Ascending aorta (tissue), 2 donors: ENCODE results near the gene NR2F1. TPM values are rescaled to one million over a fixed set of nuclear protein-coding genes. Genes with fewer than 3 reads are reported as not detected.
"Not testable (repeated sequence)": the region's sequence is repeated elsewhere in the genome, so short reads cannot be mapped to it uniquely, and the experiment has no call there.

ENCODE experiments used
- DNase-seq, 2 donors: peaks; one replicate each; pipeline ENCODE4 v3.0.0-alpha.2; 2019; ENCODE audit warnings: low spot score in 2 of 2
- H3K27ac ChIP-seq, 2 donors: fragments of 200-600 bp; sonication (generic); one replicate each; pipeline ENCODE4 v1.5.1; 2016 to 2017; ENCODE audit warnings: mild to moderate bottlenecking in 1 of 2
- H3K27me3 ChIP-seq: fragments of 200-600 bp; sonication (generic); one replicate; pipeline ENCODE4 v1.5.1; 2017
- H3K36me3 ChIP-seq, 2 donors: fragments of 200-600 bp; sonication (generic); one replicate each; pipeline ENCODE4 v1.5.1; 2016
- H3K4me1 ChIP-seq, 2 donors: fragments of 200-600 bp; sonication (generic); one replicate each; pipeline ENCODE4 v1.5.1; 2016 to 2017; ENCODE audit warnings: mild to moderate bottlenecking in 1 of 2
- H3K4me3 ChIP-seq, 2 donors: fragments of 200-600 bp; sonication (generic); one replicate each; pipeline ENCODE4 v1.5.1; 2016 to 2017; ENCODE audit warnings: mild to moderate bottlenecking in 1 of 2
- H3K9me3 ChIP-seq, 2 donors: fragments of 200-600 bp; sonication (generic); one replicate each; pipeline ENCODE4 v1.5.1; 2016
- intact Hi-C: fragments of 100-400 bp; cut with DNase I; formaldehyde crosslinking; loops from one replicate; pipeline ENCODE4 v1.15.1; 2023
- total RNA-seq: library from RNA; depleted of rRNA; stranded (reverse); fragments of >200 nt; gene quantifications from one replicate; pipeline ENCODE4 v1.1.0, GENCODE V29; 2016
- TF ChIP-seq, protein P1 (sequence below), 3 experiments: fragments of 200-600 bp in 2 of 3; fragments of 450-650 bp in 1 of 3; sonication (generic) in 2 of 3; IDR thresholded peaks; one replicate each; pipeline ENCODE4 v1.5.1; 2016 to 2019; ENCODE audit warnings: antibody characterized with exemption in 3 of 3, mild to moderate bottlenecking in 1 of 3, moderate library complexity in 1 of 3

NR2F1 gene
- total RNA-seq, result 8.0 TPM

DNA sequence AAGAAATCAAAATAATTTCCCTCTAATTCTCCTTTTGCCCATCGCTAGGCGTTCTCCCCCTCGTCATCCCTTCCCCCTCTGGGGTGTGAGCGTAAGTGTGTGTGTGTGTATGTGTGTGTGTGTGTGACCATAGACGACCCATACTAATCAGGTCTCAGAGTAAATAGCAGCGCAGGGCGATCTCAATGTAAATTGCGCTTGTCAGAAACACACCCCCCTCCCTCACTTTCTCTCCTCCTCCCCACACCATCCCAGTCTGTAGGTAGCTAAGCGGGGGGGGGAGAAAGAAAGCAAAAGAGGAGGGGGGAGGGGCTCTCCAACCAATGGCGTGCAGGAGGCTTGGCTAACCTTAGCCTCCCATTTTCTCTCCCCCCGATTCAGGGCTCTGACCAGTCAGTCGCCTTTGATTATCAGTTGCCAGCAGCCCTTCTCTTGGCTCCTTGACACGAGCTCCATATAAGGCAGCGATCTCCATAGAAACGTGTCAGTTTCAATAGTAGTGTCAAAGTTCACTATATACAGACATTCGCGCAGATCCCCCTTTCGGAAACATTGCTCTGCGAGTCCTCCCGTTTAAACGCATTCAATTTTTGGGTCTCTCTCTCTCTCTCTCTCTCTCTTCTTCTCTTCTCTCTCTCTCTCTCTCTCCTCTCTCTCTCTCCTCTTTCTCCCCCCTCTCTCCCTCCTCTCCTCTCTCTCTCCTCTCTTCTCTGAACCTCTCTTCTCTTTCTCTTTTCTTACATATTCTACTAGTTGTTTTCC is at the start of gene NR2F1:
Gene NR2F1 (plus strand): TSS at position 546 of the 762 bp plus-strand sequence. CDS start 1,802 bp downstream, outside the sequence.
- no peaks in the 10 kb centered on the region for H3K36me3 ChIP-seq
- intact Hi-C loops, result no loop called here
- no peaks in the 10 kb centered on the region for H3K9me3 ChIP-seq
- TF ChIP-seq, protein P1, sequence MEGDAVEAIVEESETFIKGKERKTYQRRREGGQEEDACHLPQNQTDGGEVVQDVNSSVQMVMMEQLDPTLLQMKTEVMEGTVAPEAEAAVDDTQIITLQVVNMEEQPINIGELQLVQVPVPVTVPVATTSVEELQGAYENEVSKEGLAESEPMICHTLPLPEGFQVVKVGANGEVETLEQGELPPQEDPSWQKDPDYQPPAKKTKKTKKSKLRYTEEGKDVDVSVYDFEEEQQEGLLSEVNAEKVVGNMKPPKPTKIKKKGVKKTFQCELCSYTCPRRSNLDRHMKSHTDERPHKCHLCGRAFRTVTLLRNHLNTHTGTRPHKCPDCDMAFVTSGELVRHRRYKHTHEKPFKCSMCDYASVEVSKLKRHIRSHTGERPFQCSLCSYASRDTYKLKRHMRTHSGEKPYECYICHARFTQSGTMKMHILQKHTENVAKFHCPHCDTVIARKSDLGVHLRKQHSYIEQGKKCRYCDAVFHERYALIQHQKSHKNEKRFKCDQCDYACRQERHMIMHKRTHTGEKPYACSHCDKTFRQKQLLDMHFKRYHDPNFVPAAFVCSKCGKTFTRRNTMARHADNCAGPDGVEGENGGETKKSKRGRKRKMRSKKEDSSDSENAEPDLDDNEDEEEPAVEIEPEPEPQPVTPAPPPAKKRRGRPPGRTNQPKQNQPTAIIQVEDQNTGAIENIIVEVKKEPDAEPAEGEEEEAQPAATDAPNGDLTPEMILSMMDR (IDR thresholded peaks at IDR 0.05), result peak in 1 of 3 experiments; percentile 60
- H3K27ac ChIP-seq, result no peak within 1 kb of the TSS
- peak within 1 kb of the TSS; percentile 63 to 89 for H3K4me3 ChIP-seq
- no peak for DNase-seq
- H3K4me1 ChIP-seq, result peaks cover 10 to 27% of the 10 kb centered on the region in 2 donors
- peaks cover 12% of the 10 kb centered on the region for H3K27me3 ChIP-seq

DNA sequence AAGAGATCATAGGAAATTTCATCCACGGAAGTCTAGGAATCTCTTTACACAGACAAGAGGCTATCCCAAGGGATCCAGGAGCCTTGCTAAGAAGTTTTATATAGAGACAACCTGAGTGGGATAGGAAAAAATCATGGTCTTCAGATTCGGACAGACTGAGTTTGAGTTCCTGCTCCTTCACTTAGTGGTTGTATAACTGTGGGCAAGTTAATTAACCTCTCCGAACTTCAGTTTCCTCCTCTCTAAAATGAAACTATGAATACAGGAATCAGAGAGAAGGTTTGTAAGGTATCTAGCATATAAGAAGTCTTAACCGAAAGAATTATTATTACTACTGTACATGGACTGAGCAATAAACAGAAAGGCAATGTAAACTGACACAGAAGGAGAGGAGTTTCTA is 37.1 kb upstream of the NR2F1 start:
- no peak for DNase-seq
- TF ChIP-seq, protein P1 (IDR thresholded peaks at IDR 0.05), result no peak
- Histone ChIP-seq H3K4me3 (no peak overlapping the region), H3K36me3 (no peaks in the 10 kb centered on the region), H3K9me3 (no peaks in the 10 kb centered on the region), H3K27ac (no peak overlapping the region), H3K27me3 (no peaks in the 10 kb centered on the region), H3K4me1 (no peaks in the 10 kb centered on the region)
- intact Hi-C loops, result no loop called here

DNA sequence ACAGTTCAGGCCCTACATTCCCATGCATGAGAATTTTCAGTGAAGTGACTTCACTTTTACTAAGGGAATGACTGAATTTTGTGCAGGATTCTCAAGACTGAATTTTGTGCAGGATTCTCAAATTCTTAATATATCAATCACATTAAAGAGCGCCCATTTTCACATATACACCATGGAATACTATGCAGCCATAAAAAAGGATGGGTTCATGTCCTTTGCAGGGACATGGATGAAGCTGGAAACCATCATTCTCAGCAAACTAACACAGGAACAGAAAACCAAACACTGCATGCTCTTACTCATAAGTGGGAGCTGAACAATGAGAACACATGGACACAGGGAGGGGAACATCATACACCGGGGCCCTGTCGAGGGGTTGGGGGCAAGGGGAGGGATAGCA is 33.4 kb upstream of the NR2F1 start:
- intact Hi-C loops, H3K27me3 ChIP-seq, H3K27ac ChIP-seq, DNase-seq, H3K9me3 ChIP-seq, H3K4me3 ChIP-seq, H3K36me3 ChIP-seq, H3K4me1 ChIP-seq: not testable (repeated sequence)

DNA sequence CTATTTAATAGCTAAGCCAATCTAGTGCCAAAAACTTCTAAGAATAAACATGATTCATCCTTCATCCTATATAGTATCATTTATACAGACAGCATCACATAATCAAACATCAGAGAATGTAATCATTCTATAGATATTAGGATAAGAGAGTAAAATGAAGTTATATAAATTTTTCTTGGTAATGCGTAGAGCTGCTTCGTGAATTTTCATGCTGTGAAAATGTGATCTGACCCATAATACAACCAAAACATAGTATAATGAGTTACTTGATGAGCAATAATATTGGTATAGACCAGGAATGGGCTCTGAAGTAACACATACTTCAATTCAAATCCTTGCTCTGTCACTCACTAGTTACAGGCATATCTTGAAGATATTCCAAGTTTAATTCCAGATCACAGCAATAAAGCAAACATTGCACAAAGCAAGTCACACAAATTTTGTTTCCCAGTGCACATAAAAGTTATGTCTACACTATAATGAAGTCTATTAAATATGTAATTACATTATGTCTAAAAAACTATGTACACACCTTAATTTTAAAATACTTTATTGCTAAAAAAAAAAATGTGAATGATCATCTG is 25.9 kb upstream of the NR2F1 start:
- DNase-seq, result no peak
- H3K36me3 ChIP-seq, result no peaks in the 10 kb centered on the region
- no peaks in the 10 kb centered on the region for H3K4me1 ChIP-seq
- H3K4me3 ChIP-seq, result no peak overlapping the region
- TF ChIP-seq, protein P1 (IDR thresholded peaks at IDR 0.05), result no peak
- no peaks in the 10 kb centered on the region for H3K9me3 ChIP-seq
- no peak overlapping the region for H3K27ac ChIP-seq
- H3K27me3 ChIP-seq, result no peaks in the 10 kb centered on the region
- intact Hi-C loops, result no loop called here

DNA sequence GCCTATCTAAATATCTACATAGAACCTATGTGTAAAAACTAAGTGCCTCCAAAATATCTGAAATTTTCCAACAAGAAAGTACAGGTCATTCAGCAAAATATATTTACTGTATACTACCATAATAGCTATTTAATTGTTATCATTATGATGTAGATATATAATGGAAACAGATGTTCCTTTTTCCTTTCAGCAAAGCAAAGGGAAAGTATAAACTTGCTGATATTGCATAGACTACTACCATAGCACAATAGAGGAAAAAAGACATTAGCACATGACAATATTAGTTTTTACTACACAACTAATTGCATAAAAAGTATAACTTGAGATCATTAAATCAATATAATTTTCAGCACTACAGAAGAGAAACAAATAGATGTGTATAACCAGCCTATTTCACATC is 16.9 kb upstream of the NR2F1 start:
- no peak for DNase-seq
- Histone ChIP-seq H3K9me3 (no peaks in the 10 kb centered on the region), H3K27ac (no peak overlapping the region), H3K4me1 (no peaks in the 10 kb centered on the region), H3K4me3 (no peak overlapping the region), H3K27me3 (peaks cover 4% of the 10 kb centered on the region), H3K36me3 (no peaks in the 10 kb centered on the region)
- intact Hi-C loops, result no loop called here
- TF ChIP-seq, protein P1 (IDR thresholded peaks at IDR 0.05), result no peak

DNA sequence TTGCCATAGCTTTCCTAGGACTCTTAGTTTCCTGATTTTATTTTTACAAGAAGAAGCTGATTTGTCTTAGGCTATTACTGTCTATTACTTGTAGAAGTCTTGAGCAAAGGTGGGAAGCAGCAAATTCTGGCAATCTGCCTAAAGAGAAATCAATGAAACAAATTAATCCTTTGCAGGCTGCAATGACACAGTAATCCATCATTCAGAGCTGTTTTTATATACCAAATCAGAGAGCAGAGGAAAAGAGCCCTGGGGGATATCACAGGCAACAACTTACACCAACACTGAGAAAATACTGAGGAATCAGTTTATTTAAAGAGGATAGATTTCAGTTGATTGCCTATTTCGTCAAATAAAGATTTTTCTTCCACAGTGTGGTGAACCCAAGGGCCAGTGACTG is 15.6 kb upstream of the NR2F1 start:
- intact Hi-C loops, result no loop called here
- Histone ChIP-seq H3K27ac (no peak overlapping the region), H3K4me3 (no peak overlapping the region), H3K27me3 (peaks cover 14% of the 10 kb centered on the region), H3K36me3 (no peaks in the 10 kb centered on the region), H3K4me1 (no peaks in the 10 kb centered on the region), H3K9me3 (no peaks in the 10 kb centered on the region)
- TF ChIP-seq, protein P1 (IDR thresholded peaks at IDR 0.05), result no peak
- no peak for DNase-seq
